HG03175 (cell line): ENCODE data around the gene RIMKLA.

ENCODE experiments used
- ATAC-seq: cut with Tn5 transposase; IDR thresholded peaks from one replicate; pipeline ENCODE4 v1.9.1; 2021; ENCODE audit warnings: mild to moderate bottlenecking, moderate library complexity; ENCODE audit not compliant: unreplicated experiment

Gene RIMKLA

GRCh38 chr1:42424201-42424600 is 43.6 kb downstream of the RIMKLA start:
- no peak for ATAC-seq

- ATAC-seq: no peak
Observed at GRCh38 chr1:42427240-42427639, 46.6 kb downstream of the RIMKLA start.

- ATAC-seq: no peak
Observed at GRCh38 chr1:42429603-42430002, 49.0 kb downstream of the RIMKLA start.

- no peak for ATAC-seq
Observed at GRCh38 chr1:42430286-42431135, 49.9 kb downstream of the RIMKLA start.

- no peak for ATAC-seq
Observed at GRCh38 chr1:42431514-42431913, 50.9 kb downstream of the RIMKLA start.

GRCh38 chr1:42432714-42433113 is 52.1 kb downstream of the RIMKLA start:
- ATAC-seq: no peak

GRCh38 chr1:42433369-42433768 is 52.8 kb downstream of the RIMKLA start:
- no peak for ATAC-seq

- no peak for ATAC-seq
Observed at GRCh38 chr1:42434340-42434739, 53.7 kb downstream of the RIMKLA start.

- no peak for ATAC-seq
Observed at GRCh38 chr1:42439940-42440339, 59.3 kb downstream of the RIMKLA start.

GRCh38 chr1:42442662-42443061 is 62.1 kb downstream of the RIMKLA start:
- ATAC-seq: no peak

GRCh38 chr1:42449256-42449655 is 68.7 kb downstream of the RIMKLA start:
- no peak for ATAC-seq

- no peak for ATAC-seq
Observed at GRCh38 chr1:42450061-42450460, 69.5 kb downstream of the RIMKLA start.

GRCh38 chr1:42453386-42453785 is 72.8 kb downstream of the RIMKLA start:
- ATAC-seq: no peak

- no peak for ATAC-seq
Observed at GRCh38 chr1:42454403-42454802, 73.8 kb downstream of the RIMKLA start.

GRCh38 chr1:42456010-42456753 is 75.6 kb downstream of the RIMKLA start, which contains the start of the genes PPCS and ZMYND12:
Gene PPCS, plus strand, starts transcription at chr1:42456543. Its CDS starts 23 bp downstream, at chr1:42456566.
Gene ZMYND12, minus strand, starts transcription at chr1:42456022. Its CDS starts 25 bp downstream, at chr1:42455997.
- ATAC-seq: peak; percentile 85

GRCh38 chr1:42456754-42457089 is 76.1 kb downstream of the RIMKLA start:
- peak; percentile 55 for ATAC-seq

GRCh38 chr1:42461196-42461595 is 80.6 kb downstream of the RIMKLA start:
- ATAC-seq: no peak

GRCh38 chr1:42462828-42463763 is 82.5 kb downstream of the RIMKLA start, which contains the start of gene CCDC30:
Gene CCDC30, plus strand, starts transcription at chr1:42463286. Its CDS starts 17,266 bp downstream, at chr1:42480552.
- ATAC-seq: peak; percentile 98

- no peak for ATAC-seq
Observed at GRCh38 chr1:42463921-42464320, 83.3 kb downstream of the RIMKLA start.

GRCh38 chr1:42466030-42466429 is 85.4 kb downstream of the RIMKLA start:
- no peak for ATAC-seq

GRCh38 chr1:42469727-42470126 is 89.1 kb downstream of the RIMKLA start:
- ATAC-seq: no peak
